Activated CD8-positive, alpha-beta memory T cell treated with anti-CD3 and anti-CD28 coated beads, Interleukin-2, amount 50 U/mL, for 4 hours (primary cell): ENCODE results near the gene ATP6V0A4.
"Not testable (repeated sequence)": the region's sequence is repeated elsewhere in the genome, so short reads cannot be mapped to it uniquely, and the experiment has no call there.

ENCODE experiments used
- DNase-seq: peaks from one replicate; pipeline ENCODE4 v3.0.0-alpha.2; 2020

The ATP6V0A4 gene

GRCh38 chr7:138797715-138798320, at the start of gene ATP6V0A4, which contains the start of gene TMEM213:
Gene ATP6V0A4, minus strand, starts transcription at chr7:138798196. Its CDS starts 26,949 bp downstream, at chr7:138771247.
Gene TMEM213, plus strand, starts transcription at chr7:138797994. Its CDS starts 111 bp downstream, at chr7:138798105.
- no peak for DNase-seq

DNA sequence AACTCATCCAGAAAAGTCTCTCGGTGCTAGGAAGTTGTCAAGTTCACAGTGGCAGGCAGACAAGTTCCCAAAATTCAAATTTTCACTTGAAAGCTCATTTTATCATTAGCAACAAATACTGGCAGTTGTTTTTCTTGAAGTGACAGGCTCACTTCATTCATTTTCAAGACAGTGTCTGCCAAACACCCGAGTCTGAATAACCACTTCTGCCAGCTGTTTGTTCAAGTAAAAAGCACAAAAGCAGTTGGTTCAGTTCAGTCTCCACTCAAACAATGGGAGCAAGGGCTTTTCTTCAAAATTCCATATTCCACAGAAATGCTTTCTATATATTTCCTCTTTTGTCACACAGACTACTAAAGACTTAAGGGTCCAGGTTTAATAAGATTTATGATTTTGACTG, 47.7 kb upstream of the ATP6V0A4 start:
- no peak for DNase-seq

DNA sequence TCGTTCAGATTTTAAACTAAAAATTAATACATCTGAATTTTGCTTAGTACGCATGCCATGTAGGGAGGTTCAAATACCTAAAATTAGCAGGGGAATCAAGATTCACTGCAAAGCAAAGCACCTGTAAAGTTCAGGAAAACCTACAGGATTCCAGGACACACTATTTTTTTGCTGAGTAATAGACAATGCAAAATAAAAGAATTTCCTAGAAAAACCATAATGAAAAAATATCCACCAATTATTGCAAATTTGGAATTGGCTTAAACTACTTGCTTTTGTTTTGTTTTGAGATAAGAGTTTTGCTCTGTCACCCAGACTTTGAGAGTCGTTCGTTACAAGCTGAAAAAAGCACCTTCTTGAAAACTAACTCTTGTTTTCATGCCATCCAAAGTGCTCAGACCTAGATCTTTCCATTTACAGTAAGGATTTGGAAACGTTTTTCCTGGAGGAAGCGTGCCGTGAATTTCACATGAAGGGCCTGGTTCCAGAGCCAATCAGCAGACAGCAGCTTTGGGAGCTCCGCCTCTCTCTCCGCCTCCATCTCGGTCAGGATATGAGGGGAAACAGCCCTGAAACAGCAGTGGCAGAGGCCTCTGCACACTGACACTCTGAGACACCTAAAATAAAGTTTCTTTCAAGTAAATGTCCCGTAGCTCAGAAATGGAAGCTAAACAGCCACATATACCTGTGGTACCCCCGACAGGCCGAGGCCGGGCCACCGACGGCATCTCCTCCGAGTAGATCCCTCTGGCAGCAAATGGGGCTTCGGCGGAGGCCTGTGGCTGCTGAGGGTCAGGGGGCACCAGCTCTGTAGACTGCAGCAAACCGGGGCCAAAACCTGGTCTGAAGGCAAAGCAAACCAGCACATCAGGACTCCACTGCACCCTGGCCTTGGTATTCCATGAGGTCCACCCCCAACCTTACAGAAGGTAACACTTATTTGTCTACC, 45.9 kb upstream of the ATP6V0A4 start:
- DNase-seq: no peak

GRCh38 chr7:138842111-138842510, 44.1 kb upstream of the ATP6V0A4 start:
- no peak for DNase-seq

GRCh38 chr7:138838166-138838565, 40.2 kb upstream of the ATP6V0A4 start:
- DNase-seq: no peak

GRCh38 chr7:138837627-138838026, 39.6 kb upstream of the ATP6V0A4 start:
- no peak for DNase-seq

- DNase-seq: no peak
Observed at GRCh38 chr7:138835087-138835486, 37.1 kb upstream of the ATP6V0A4 start.

DNA sequence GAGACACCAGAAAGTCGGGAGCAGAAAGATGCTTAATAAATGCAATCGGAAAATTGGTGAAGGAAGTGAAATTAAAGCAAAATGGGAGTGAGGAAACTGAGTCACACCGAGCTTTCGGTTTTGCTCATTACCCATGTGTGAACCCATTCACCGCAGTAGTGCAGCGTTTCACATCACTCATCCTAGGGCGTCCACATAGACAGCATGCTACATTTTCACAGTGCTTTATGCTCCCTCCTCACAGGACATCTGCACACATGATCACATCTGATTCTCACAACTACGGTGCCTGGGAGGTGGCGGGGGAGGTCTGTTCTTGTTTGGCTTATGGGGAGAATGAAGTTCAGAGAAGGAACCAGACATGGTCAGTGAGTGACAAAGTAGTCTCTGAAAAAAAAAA, 36.6 kb upstream of the ATP6V0A4 start:
- no peak for DNase-seq

GRCh38 chr7:138833596-138833995, 35.6 kb upstream of the ATP6V0A4 start:
- DNase-seq: no peak

GRCh38 chr7:138832966-138833365, 35.0 kb upstream of the ATP6V0A4 start:
- no peak for DNase-seq

DNA sequence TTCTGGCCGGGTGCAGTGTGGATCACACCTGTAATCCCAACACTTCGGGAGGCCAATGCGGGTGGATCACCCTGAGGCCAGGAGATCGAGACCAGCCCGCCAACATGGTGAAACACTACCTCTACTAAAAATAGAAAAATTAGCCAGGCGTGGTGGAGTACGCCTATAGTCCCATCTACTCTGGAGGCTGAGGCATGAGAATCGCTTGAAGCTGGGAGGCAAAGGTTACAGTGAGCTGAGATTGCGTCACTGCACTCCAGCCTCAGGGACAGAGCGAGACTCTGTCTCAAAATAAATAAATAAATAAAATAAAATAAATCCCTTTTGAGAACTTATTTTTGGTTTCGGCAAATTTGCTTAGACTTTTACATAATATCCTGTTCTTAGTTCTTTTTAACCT, 31.3 kb upstream of the ATP6V0A4 start:
- no peak for DNase-seq

DNA sequence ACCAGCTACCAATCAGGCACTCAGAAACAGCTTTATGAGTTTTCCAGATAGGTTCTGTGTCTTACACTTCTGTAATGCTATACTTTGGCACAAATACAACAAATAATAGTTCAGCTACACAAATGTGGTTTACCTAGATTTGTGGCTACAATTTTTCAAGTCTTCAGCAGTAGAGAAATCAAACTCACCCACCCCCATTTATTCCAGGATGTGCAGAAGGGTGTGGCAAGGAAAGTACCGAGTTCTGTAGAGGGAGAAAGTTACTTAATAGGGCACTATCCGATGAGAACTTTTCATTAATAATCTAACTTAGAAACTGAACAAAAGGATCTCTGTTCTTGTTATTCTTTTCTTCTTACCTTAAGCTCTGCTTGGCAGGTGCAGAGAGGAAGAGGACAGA, 30.3 kb upstream of the ATP6V0A4 start:
- DNase-seq: no peak

- no peak for DNase-seq
Observed at GRCh38 chr7:138825049-138825721, 27.2 kb upstream of the ATP6V0A4 start.

- DNase-seq: no peak
Observed at GRCh38 chr7:138822867-138823535, 25.0 kb upstream of the ATP6V0A4 start.

DNA sequence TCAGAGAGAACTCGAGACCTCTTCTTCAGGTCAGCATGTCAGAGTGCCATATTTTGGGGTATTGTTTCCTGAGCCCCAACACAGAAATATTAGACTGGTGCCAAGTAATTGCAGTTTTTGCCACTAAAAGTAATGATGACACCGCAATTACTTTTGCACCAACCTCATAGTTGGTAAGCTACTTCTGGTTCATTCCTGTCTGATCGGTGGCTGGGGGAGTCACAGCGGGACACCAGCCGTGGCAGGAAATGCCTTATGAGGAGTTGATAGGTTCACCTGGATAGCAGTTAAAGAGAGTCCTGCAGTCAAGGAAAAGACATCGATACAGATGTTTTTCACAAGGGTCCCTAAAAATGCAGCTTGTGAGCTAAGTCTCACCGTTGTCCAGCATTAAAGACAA, 23.9 kb upstream of the ATP6V0A4 start:
- no peak for DNase-seq

DNA sequence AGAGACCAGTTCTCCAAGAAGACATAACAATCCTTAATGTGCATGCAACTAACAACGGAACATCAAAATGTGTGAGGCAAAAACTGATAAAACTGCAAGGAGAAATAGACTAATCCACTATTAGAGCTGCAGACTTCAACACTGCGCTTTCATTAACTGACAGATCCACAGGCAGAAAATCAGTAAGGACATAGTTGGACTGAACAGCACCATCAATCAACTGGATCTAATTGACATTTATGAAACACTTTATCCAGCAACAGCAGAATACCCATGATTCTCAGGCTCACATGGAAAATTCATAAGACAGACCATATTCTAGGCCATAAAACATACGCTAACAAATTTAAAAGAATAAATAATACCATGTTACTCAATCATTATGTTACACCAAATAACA, 21.6 kb upstream of the ATP6V0A4 start:
- no peak for DNase-seq

- DNase-seq: no peak
Observed at GRCh38 chr7:138816650-138817049, 18.7 kb upstream of the ATP6V0A4 start.

DNA sequence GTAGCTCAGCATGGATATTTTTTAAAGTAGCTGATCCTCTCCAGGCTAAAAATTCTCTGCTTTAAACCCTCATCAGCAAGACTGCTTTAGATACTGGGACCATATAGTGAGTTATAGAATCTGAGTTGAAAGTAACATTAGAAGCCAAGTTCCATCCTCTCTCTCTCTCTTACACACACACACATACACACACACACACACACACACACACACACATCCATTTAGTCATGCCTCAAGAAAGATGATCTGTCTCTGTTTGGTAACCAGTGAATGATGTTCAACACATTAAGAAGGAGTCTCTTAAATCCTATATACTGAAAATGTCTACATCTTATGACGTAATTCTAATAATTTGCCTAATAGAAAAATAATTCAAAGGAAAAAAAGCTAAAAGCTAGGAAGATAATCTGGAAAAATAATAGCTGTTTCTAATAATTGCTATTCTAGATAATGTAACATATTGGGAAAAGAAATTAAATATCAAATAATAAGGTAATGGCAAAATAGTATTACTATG, 16.9 kb upstream of the ATP6V0A4 start:
- no peak for DNase-seq

DNA sequence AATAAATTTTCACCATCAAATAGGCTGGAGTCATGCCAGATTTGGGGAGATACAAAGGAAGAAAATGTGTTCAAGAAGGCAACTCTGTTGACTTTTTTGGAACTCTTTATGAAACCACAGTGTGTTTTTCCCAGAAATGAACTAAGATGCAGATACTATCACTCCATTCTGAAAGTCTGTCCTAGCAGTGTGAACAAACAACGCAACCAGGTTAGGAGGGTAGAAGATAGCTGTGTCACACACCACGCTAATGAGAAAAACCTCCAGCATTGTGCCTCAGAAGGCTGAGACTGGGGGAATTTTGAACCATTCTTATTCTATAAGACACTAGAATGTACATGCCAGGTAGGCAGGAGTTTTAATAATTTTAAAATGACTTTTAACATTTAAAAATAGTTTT, 15.9 kb upstream of the ATP6V0A4 start:
- no peak for DNase-seq

DNA sequence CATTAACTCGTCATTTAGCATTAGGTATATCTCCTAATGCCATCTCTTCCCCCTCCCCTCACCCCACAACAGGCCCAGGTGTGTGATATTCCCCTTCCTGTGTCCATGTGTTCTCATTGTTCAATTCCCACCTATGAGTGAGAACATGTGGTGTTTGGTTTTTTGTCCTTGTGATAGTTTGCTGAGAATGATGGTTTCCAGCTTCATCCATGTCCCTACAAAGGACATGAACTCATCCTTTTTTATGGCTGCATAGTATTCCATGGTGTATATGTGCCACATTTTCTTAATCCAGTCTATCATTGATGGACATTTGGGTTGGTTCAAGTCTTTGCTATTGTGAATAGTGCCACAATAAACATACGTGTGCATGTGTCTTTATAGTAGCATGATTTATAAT, 13.3 kb upstream of the ATP6V0A4 start:
- DNase-seq: not testable (repeated sequence)

DNA sequence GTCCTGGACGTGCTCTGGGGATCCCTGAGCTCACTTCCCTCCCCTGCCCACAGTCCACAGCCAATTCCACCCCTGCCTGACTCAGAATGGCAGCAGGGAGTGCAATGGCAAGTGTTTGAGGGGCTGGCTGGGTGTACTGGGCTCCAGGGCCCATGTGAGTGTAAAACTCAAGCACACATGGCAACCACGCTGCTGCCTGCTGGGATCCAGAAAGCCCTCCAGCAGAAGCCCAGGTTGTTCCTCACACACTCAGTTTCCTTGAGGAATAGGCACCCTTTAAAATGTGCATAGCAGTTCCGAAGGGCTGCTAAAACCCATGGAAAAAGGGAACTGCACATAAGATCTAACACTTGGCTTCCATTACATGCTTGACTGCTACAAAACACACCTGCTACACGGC, 11.3 kb upstream of the ATP6V0A4 start:
- DNase-seq: no peak

DNA sequence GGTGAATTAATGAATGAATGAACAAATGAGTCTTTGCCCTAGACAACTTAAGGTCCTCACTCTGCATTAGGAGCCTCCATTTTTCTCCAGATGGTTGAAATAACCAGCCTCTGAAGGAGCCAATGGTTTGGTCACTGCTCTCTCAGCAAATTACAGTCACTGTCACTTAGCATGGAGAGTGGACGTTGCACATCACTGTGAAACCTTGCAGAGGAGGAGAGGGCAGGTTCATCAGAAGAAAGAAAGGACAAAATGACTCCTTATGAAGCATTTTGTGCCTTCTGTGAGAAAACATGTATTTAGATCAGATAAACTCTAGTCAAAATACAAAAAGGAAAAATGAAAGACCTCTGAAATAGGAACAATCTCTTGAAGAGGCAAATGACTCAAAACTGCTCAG, 6.6 kb upstream of the ATP6V0A4 start:
- DNase-seq: no peak

DNA sequence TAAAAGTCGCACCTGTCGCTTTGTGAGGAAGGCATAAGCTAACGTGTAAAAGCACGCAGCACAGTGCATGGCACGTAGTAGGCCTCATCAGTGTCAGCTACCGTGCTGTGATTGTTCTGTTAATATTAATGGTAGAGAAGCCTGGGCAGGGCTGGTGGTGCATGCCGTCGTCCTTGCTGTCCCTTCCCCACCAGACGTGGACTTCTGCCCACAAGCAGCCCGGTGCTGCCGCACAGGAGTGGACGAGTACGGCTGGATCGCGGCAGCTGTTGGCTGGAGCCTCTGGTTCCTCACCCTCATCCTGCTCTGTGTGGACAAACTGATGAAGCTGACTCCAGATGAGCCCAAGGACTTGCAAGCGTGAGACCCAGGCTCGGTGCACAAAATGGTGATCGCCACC, 4.7 kb upstream of the ATP6V0A4 start:
- no peak for DNase-seq
